NCI-H226 (cell line): ENCODE results near the gene TIAM1.

Experiments
- DNase-seq: peaks from one replicate; pipeline ENCODE4 v3.0.0-alpha.2; 2015

The TIAM1 gene

DNA sequence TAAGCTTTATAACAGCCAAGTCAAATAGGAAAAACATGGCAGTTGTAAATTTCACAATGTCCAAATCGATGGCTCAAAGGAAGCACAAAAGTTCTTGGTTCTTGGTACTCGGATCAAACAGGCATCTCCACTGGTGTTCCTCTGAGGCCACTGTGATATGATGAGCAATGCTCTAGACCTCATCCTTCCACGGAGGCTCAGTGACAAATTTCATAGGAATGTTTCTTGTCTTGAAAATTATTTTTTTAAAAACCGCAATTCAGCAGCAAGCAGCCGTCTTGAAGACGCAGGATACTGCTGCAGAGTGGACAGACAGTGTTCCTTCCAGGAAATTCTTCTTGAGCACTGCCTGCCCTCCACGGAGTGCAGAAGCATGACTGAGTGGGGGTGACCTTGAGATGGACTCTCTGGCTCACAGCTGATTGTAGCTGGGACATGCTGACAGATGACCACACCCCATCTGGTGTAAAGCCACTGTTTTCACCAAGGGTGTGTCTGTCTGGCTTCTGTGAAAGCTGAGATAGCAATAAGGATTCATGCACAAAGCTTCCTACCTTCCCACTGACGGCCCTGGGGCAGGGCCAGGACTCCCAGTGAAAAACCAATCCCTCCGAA, 61.9 kb downstream of the TIAM1 start:
- peak; percentile 96 for DNase-seq

DNA sequence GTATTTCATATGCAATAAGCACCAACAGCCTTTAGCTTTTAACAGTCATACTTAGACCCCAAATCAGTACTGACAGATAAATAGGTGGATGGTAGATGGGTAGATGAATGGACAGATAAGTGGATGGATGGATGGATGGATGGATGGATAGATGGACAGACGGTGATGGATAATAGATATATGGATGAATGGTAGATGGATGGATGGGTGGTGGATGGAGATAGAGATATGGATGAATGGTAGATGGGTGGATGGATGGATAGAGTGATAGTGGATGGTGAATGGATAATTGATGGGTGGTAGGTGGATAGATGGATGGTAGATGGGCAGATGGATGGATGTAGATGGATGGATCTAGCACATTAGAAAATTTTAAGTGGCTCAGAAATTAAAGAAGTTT, 62.5 kb downstream of the TIAM1 start:
- no peak for DNase-seq

DNA sequence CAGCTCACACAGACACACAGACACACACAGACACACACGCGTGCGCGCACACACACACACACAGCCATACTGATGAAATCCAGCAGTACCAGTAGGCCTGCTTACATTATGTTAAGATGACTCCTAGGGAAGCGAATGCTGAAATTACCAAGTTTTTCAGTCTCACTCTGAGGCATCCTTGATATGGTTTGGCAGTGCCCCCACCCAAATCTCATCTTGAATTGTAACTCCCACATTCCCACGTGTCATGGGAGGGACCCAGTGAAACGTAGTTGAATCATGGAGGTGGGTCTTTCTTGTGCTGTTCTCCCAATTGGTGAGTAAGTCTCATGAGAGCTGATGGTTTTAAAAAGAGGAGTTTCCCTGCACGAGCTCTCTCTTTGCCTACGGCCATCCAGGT, 64.1 kb downstream of the TIAM1 start:
- DNase-seq: peak; percentile 16

DNA sequence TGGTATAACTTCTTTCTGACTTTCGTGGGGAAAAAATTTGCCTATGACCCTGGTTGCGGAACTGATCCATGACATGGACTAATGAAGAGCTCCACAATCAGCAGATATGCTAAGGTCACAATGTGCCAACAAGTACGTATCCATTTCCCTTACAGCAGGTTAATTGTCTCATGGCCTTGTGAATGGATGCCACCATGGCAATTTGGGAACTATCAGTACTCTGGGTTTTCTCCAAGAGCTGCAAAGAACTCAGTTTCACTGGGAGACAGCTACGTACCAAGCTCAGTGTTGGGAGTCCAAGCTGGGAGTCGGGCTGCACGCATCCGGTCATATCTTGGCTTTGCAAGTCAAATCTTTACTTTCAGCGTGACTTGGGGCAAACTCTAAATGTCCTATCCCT, 64.8 kb downstream of the TIAM1 start:
- no peak for DNase-seq

GRCh38 chr21:31278511-31279130, 65.4 kb downstream of the TIAM1 start:
- peak; percentile 33 for DNase-seq

DNA sequence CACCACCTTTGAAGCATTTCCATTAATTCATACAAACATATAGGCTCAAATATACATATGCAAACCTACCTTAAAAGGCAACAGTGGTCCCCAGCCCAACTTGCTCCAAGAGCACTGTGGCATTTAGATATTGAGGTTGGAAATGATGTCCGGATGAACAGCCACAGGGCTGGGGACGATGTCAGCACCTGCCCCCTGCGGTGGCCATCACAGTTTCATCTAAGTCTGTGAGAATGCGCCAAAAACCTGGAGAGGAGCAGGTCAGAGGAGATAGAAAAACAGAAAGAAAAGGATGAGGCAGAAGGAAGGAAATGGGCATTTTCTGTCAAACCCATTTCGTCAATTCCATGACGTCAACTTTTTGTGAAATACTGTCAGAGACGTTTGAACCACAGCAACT, 67.4 kb downstream of the TIAM1 start:
- DNase-seq: no peak

DNA sequence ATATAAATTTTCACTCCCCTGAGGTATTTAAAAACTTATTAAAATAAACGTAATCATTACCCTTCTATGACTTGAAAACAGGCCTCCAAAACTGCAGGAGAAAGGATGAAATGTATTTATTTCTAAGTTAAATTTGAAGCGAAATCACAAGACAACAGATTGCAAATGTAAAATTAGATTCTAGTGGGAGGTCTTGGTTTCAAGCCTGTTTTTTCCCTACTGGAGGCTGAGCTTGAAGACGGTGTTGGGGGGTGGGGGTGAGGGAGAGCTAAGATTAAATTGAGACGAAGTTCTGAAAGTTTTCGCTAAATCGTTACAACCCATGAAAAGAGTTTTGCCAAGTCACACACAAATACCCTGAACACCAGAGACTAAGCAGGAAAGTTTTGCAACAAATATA, 68.2 kb downstream of the TIAM1 start:
- DNase-seq: no peak

DNA sequence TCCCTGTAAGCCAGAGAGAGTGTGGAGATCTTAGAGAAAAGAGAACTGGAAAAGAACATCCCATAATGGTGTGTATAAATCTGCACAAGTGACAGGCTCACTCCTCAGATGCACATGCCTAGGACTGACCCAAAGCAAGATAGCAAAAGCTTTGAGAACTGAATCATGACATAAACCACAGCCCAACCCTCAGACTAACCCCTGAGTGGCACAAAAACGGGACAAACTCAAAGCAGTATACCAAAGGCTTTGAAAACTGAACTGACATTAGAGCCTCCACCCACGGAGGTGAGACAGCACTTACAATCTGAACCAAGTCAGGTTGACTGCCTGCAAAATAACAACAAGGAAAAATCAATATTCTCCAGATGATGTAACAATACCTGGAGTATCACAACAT, 70.8 kb downstream of the TIAM1 start:
- DNase-seq: no peak

DNA sequence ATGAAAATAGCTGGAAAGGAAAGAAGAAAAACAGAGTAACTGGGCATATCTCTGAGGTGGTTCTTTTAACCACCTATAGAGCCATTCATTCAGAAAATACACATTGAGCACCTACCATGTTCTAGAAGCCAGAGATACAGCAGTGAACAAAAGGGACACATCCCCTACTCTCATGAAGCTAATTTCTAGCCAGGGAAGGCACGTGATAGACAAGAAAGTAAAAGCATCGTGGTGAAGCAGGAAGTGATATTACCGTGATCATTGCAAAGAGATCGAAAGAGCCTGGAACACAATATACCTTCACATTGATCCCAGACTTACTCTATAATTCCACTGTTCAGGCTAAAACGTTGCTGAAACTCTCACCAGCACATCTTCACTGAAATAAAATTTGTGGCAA, 76.0 kb downstream of the TIAM1 start:
- DNase-seq: no peak

DNA sequence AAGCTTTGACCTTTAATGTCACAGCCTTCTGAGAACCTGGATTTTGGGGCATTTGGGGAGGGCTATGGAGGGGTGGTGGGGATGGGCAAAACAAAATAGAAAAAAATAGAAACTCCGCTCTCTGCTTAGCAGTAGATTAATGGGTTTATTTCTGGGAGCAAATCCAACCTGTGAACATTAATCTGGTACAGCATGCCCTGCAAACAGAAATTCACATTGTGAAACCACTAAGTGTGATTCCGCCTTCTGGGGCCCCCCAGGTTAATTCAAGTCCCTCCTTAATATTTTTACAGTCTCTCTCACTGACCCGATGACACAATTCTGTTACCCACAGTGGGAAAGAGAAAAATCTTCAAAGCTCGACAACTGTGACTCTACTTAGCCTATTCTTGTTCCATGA, 76.4 kb downstream of the TIAM1 start:
- no peak for DNase-seq

DNA sequence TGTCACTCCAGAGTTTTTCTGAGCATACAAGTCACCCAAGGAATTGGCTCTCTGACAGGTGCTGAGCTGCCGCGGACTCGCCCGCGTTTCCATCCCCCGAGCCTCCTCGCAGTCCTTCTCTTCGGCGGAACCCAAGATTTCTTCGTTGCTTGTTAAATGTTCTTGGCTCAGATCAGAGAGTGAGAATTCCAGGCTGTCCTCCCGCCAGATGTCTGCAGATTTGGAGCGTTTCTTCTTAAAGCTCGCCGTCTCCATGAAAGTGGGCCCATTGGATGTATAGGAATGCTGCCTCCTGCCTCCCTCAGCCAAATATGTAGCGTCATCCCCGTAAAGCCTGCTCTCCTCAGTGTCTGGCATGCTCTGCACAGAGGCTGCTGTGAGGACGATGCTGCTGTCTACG, 77.8 kb downstream of the TIAM1 start:
- no peak for DNase-seq

- no peak for DNase-seq
Observed at GRCh38 chr21:31265366-31266013, 78.6 kb downstream of the TIAM1 start.

DNA sequence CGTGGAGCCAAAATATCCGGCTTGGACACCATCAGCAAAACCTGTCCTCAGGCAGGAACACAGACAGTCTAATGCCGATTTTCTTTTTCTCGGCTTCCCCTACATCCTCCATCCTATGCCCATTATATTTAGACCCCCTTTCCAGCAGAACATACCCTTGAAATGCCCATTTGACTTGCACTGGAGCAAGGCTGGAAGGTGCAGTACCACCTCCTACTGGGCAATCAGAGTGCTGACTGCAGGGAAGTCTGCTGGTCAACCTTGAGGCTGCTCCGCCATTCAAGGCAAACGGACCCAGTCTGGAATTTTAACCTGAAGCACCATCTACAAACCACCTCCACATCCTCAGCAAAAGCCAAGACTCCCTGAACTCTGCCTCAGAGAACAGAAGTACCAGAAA, 79.5 kb downstream of the TIAM1 start:
- no peak for DNase-seq

- DNase-seq: no peak
Observed at GRCh38 chr21:31262728-31263127, 81.3 kb downstream of the TIAM1 start.

DNA sequence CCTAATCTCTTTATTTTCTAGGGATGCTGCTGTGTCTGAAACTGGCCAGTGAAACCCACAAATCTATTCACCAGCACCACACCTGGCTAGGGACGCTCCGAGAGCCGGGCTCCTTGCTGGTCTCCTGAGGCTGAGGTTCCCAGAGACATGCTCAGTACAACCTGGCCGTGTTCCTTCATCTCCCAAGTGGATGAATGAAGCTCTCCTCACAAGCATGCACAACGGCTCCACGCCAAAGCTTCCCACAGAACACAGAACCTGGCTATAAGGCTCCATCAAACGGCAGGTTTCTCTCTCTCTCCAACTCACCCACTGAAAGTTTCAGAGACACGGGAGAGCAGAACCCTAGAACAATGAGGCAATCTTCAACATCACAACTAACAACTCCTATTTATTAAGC, 82.3 kb downstream of the TIAM1 start:
- no peak for DNase-seq

DNA sequence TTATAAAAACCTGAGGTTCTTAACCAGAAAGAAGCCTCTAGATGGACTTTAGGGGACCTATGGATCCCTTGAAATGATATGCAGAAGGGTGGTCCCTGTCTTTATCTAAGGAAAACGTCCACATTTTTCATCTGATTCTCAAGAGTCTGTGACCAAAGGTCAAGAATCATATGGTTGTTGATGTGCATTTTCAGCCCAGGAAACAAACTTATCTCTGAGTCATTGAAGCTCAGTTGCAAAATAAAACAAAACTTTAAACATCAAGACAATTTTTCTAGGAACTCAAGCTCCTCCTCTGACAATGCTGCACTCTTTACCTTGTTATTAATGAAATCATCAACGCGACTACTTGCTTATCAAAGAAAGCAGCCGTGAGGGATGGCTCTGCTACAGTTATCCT, 83.3 kb downstream of the TIAM1 start:
- no peak for DNase-seq

DNA sequence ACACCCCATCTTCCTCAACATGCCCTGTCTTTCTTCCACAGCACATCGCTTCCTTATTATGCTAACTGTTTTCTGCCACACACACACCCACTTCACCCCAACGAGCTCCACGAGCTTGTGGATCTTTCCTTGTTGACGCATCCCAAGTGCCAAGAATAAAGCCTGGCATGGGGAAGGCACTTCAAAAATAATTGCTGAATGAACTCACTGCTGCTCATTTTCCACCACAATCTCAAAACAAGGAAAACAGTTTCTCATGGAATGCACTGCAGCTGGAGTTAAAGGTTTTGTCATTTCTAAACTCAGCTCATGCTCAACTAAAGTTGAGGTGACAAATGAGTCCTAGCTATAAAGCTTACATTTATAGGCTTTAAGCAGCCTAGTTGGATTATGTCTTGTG, 86.0 kb downstream of the TIAM1 start:
- DNase-seq: no peak

GRCh38 chr21:31257265-31257664, 86.8 kb downstream of the TIAM1 start:
- no peak for DNase-seq

GRCh38 chr21:31255896-31256295, 88.2 kb downstream of the TIAM1 start:
- no peak for DNase-seq

- DNase-seq: no peak
Observed at GRCh38 chr21:31255036-31255435, 89.0 kb downstream of the TIAM1 start.

GRCh38 chr21:31254131-31254530, 89.9 kb downstream of the TIAM1 start:
- DNase-seq: no peak

- no peak for DNase-seq
Observed at GRCh38 chr21:31253684-31254083, 90.4 kb downstream of the TIAM1 start.

DNA sequence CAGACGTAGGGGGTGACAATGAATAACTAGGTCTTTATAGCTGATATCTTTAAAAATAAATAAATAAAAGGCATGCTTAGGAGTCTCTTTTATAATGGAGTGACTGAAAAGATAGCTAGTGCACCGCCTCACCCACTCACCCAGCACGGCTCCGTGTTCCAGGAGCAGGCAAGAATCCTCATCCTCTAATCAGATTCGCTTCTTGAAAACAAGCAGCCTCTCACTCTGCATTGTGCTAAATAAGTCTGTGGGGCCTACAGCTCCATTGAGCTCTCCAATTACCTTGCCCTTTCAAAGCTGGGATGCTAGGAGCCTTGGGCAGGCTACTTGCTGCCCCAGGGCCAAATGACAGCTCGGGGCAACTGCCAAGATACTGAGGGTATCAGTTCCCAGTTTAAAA, 91.5 kb downstream of the TIAM1 start:
- no peak for DNase-seq

- DNase-seq: no peak
Observed at GRCh38 chr21:31252091-31252490, 92.0 kb downstream of the TIAM1 start.

DNA sequence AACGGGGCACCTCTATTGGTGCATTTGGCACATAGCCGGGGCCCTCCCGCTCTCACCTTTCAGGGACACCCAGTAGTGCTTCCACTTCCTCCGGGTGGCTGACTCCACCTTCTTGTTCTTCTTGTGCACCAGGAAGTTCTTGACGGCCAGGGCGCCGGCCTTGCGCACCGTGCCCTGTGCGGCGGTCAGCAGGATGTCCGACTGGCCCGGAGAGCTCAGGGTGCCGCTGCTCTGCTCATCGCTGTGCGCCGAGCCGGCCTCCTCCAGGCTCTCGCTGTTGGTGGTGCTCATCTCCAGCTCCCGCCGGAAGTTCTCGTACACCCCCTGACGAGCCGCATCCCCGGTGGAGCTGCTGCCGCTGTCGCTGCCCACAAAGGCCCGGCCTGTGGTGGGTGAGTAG, 92.4 kb downstream of the TIAM1 start:
- no peak for DNase-seq
